NCI-H128 (cell line): ENCODE data around the gene SNX18.
"Not testable (repeated sequence)": the region's sequence is repeated elsewhere in the genome, so short reads cannot be mapped to it uniquely, and the experiment has no call there.

Source experiments
- DNase-seq: peaks from one replicate; lab custom pipeline; 2025; ENCODE audit not compliant: unreplicated experiment; lab: John Stamatoyannopoulos, UW

SNX18 gene

DNA sequence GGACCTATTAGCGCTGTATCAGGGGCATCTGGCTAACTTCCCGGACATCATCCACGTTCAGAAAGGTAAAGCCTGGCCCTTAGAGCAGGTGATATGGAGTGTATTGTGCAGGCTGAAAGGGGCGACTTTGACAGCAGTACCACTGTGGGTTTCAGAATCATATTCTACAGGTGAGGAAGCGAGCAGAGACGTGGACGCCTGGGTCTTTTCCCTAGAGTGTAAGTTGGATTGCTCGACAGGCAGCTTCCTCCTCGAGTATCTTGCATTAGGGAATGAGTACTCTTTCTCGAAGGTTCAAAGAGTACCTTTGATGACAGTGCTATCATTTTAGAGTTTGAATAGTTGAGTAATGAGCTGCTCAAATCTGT is 1.9 kb downstream of the SNX18 start:
- no peak for DNase-seq

- DNase-seq: no peak
Measured at GRCh38 chr5:54520438-54520846, 2.9 kb downstream of the SNX18 start.

DNA sequence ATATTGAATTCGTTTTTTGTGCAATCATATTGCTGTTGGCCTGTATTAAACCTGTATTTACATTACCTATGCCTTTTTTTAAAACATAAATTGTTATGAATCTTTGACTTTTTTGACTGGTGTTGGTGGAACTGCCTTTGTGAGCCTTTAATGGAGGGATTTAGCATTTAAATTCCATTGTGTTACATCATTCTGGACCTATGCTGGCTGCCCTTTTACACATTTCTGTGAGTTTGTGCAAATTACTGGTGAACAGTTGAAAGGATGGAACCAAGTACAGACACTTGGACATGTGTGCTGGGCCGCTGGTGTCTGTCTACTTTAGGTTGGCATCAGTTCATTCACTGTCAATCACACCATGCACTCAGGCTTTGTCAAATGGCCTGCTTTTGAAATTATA is 3.4 kb downstream of the SNX18 start:
- DNase-seq: no peak

GRCh38 chr5:54521856-54522479 is 4.4 kb downstream of the SNX18 start:
- DNase-seq: no peak

DNA sequence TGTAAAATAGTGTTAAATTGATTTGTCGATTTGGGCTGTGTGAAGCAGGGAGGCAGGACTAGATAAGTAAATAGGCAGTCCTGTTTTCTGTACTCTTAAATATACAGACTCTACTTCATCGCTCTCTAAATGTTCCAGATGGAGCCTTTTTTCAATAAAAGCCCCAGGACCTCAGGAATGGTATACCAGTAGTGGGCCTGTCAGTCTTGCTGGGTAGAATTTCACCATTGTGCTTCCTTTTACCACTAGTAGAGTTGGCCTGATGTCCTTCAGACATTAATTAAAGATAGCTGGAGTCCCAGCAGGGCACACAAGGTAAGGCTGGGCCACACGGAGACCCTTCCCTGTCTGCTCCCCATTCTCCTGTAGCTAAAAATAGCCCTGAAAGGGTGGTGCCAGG is 6.0 kb downstream of the SNX18 start:
- no peak for DNase-seq

- DNase-seq: no peak
Measured at GRCh38 chr5:54524082-54524481, 6.5 kb downstream of the SNX18 start.

GRCh38 chr5:54524704-54525103 is 7.1 kb downstream of the SNX18 start:
- DNase-seq: no peak

GRCh38 chr5:54525261-54525660 is 7.7 kb downstream of the SNX18 start:
- no peak for DNase-seq

- no peak for DNase-seq
Measured at GRCh38 chr5:54525692-54526091, 8.1 kb downstream of the SNX18 start.

DNA sequence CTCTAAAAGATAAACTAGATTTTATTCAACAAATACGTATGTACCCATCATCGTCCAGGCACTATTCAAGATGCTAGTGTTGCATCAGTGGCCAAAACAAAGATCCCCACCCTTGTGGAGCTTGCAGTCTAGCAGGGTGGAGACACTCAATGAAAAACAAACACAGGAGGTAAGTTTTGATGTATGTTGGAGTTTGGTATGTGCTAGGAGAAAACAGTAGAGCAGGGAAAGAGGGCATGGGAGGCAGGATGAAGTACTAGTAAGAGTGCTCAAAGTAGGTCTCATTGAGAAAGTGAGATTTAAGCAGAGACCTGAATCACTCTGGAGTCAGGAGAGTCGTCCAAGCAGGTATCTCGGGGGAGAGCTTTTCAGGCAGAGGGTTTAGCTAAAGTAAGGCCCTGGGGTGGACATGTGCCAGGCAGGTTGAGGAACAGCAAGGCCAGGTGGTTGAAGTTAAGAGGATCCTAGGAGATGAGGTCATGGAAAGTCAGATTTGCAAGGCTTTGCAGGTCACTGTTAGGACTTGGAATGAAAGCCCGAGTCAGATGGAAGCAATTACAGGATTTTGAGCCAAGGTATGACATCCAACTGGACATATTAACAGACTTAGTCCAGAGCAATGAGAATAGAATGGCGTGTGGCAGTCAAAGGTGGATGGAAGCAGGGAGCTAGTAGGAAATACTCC is 9.2 kb downstream of the SNX18 start:
- no peak for DNase-seq

GRCh38 chr5:54528633-54529209 is 11.2 kb downstream of the SNX18 start:
- DNase-seq: no peak

GRCh38 chr5:54529565-54529964 is 12.0 kb downstream of the SNX18 start:
- DNase-seq: no peak

DNA sequence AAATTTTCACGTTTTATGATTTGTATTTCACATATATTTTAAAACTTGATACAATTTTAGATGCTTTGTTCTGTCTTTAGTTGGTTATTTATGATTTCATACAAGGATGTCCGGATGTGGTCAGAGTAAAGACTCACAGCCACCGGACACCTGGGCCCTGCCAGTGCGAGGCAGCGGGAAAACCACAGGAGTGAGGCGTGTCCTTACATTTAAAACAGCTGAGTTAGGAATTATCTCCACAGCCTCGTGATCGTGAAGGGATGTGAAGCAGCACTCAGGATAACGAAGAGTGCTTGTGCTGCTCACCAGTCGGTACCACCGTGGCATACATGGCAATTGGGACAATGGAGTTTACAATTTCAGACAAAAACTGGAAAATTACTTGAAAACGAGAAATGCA is 14.0 kb downstream of the SNX18 start:
- no peak for DNase-seq

DNA sequence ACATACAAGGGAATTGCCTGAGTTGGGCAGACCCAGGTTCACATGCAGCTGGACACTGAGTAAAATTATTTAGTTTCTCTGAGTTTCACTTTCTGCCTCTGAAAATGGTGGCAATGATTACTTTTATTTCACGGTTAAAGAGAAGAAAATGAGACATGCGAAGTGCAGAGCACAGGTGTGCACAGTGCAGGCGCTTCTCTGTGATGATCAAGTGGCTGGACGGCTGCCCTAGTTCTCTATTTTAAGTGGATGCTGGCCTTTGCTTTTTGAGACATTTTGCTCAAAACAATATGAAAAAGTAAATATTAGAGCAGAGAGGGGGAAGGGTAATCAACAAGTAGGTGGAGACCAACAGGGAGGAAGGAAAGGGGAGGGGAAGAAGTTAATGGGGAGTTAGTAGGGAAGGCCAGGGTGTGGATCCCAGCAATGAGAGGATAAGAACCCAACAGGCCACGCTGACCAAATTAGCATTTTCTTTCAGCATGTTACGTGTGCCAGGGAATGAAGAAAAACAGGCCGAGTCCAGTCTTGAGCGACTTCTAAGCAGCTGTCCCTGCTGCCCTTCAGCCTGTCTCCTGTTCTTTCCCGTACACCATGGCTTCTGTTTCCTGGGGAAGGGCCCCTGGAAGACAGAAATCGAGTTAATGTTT is 16.1 kb downstream of the SNX18 start:
- DNase-seq: no peak

- no peak for DNase-seq
Measured at GRCh38 chr5:54534191-54535004, 16.8 kb downstream of the SNX18 start.

DNA sequence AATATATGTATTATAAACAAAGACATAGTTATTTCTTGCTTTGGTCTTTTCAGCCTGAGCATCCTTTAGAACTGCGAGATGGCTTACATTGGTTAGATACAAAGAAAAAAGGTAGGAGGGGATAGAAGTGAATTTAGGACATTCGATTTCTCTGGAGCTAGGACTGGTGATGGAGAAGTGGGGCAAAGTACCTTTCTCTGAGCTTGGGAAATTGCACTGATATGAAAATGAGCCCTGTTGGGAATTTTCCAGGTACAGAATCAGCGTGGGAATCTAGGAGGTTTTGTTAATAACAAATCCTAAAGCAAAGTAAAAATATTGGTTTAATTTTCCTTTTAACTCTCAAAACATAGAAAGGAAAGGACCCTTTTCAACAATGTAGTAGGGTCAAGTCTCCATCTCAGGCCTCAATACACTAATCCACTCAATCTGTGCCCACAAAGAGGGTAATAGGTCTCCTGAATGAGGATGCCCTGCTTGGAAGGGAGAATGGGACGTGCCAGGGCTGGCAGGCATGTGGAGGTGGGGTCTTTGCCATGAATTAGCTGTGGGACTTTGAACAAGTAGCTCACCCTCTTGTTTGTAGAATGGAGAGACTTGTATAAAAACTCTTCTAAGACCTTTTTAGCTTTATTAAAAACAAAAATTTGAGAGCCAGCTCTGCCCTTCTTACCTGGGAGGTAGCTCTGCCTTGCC is 17.7 kb downstream of the SNX18 start:
- DNase-seq: no peak

DNA sequence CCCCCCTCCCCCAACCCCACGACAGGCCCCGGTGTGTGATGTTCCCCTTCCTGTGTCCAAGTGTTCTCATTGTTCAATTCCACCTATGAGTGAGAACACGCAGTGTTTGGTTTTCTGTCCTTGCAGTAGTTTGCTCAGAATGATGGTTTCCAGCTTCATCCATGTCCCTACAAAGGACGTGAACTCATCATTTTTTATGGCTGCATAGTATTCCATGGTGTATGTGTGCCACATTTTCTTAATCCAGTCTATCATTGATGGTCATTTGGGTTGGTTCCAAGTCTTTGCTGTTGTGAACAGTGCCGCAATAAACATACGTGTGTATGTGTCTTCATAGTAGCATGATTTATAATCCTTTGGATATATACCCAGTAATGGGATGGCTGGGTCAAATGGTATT is 18.8 kb downstream of the SNX18 start:
- DNase-seq: not testable (repeated sequence)

- not testable (repeated sequence) for DNase-seq
Measured at GRCh38 chr5:54536861-54537260, 19.3 kb downstream of the SNX18 start.

DNA sequence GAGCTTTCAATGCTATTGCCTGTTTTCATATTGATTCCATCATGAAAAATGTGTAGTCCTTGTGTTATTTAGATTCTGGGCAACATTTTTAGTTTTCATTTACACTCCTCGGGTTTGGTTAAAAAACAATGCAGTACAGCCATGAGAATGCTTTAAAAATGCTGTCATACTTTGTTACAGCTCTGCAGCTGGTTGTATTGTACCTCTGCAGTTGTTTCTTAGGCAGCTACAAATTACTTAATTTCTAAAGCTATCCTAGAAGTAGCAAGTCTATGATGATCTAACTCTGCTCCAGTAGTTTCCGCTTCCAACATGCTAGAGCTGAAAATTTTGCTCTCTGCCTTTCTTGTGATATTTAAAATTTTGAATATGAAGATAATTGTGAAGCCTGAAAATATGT is 20.2 kb downstream of the SNX18 start:
- no peak for DNase-seq

DNA sequence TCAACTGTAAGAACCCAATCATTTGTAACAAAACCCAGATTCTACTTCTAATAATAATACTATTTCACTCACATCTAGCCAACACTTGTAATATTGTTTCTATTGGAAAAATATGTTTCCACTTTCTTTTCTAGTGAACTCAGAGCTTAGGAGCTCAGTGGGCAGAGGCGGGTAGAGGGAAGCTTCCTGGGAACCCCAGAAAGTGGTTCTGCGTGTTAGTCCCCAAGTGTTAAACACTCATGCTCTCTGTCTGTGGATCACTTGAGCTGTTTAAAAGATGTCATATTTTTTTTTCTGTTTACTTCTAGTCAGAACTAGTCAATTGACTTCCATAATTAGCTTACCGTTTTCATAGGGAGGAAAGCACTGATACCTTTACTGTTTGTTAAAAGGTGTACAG is 20.6 kb downstream of the SNX18 start:
- DNase-seq: no peak

- no peak for DNase-seq
Measured at GRCh38 chr5:54539001-54539400, 21.4 kb downstream of the SNX18 start.
